HG02981 (cell line): ENCODE results near the gene HINT2.
A peak's percentile ranks its signal among the peaks of the same experiment; 100 is the strongest.

ENCODE experiments used
- ATAC-seq: cut with Tn5 transposase; IDR thresholded peaks from one replicate; pipeline ENCODE4 v1.9.1; 2021; ENCODE audit warnings: mild to moderate bottlenecking, moderate library complexity; ENCODE audit not compliant: unreplicated experiment

The HINT2 gene

GRCh38 chr9:35812025-35812602 is 2.7 kb downstream of the HINT2 start, which contains the start of gene SPAG8:
Gene SPAG8 (minus strand): TSS chr9:35812262. CDS start chr9:35812147, 115 bp downstream.
- peak; percentile 59 for ATAC-seq

- ATAC-seq: no peak
These were observed 3.3 kb downstream of the HINT2 start for GRCh38 chr9:35811381-35812024.

GRCh38 chr9:35810122-35810521 is 4.7 kb downstream of the HINT2 start:
- no peak for ATAC-seq

GRCh38 chr9:35808433-35808832 is 6.4 kb downstream of the HINT2 start:
- no peak for ATAC-seq

DNA sequence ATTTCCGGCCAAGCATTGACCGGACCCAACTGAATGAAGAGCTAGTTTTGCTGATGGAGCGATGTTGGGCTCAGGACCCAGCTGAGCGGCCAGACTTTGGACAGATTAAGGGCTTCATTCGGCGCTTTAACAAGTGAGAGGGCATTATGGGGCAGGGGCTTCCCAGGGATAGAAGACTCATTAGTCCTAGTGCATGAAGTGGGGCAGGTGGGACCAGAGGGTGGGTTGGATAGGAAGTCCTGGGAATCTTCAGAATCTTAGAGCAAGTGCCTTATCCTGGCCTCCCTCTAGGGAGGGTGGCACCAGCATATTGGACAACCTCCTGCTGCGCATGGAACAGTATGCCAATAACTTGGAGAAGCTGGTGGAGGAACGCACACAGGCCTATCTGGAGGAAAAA is 8.7 kb downstream of the HINT2 start:
- no peak for ATAC-seq

- ATAC-seq: no peak
These were observed 13.3 kb downstream of the HINT2 start for GRCh38 chr9:35801328-35802128.

DNA sequence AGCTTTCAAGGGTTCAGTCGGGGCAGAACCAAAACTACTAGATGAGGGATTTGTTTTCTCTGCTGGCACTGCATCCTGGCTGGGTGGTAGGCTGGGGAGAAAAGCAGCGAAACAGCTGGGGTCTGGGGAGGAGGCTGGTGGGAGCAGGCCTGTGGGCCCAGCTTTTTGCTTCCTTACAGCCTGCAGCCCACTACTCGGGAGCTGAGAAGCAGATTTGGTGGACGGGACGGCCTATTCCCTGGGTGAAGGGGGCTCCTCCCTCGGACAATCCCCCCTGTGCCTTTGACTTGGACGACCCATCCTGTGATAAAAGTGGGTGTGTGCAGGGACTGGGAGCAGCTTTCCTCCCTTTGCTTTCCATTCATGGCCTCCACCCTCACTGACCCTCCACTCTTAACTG is 14.3 kb downstream of the HINT2 start:
- ATAC-seq: no peak

DNA sequence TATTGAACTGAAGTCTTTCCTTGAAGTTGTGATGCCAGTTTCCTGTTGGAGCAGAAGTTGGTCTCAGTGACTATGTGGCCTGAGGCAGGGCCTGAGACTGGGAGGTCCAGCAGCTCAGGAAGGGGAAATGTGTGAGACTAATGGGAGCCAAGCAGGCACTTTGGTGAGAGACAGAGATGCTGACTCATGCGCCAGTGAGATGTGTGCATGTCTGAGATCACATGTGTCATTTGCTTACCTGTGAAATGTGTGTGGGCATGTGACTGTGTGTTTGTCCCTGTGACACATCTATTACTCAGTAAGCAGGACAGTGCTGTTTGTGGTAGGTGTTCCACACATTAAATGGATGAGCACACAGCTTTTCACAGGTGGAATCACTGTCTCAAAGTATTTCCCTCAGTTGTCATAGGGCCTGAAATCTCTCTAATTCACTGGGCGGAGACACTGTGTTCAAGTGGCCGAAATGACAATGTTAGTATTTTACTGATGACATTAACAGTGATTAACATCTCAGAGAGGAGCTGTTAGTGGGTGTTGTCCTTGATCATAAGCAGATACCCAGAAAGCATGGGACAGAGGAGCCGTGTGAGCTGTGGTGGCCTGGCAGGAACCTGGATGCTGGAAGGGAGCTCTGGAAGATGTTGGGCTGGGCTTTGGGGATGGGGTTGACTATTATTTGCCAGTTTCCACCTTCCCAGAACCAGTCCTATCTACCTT is 16.0 kb downstream of the HINT2 start:
- ATAC-seq: no peak

DNA sequence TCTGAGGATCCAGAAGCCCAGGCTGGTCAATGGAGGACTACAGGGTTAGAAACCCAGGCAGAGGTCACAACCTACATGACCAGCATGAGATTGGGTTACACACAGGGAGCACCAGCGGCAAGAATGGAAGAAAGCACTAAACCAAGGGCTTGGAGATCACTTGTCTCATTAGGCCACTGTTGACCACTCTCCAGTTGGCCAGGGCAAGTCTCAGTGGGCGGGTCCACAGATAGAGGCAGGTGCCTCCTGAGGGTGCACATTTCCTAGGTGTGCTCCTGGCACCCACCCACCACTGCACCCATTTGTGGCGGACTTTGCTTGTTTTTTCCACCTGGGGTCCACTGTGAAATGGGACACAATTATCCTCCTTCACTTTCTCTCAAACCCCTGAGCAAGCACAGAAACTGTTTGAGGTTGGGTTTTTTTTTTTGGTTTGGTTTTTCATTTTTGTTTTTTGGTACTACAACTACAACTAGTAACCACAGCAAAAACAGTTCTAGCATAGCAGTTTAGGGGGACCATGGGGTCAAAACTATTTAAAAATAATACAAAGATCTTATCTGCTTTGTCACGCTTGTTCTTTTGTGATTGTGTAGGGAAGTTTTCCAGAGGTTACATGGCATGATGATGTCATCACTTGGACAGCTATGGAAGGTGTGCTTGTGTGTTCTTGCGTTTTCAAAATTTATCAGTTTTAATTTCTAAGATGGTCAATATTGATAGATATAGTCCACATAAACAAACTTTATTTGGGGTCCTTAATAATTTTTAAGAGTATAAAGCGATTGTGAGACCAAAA is 17.3 kb downstream of the HINT2 start:
- no peak for ATAC-seq

DNA sequence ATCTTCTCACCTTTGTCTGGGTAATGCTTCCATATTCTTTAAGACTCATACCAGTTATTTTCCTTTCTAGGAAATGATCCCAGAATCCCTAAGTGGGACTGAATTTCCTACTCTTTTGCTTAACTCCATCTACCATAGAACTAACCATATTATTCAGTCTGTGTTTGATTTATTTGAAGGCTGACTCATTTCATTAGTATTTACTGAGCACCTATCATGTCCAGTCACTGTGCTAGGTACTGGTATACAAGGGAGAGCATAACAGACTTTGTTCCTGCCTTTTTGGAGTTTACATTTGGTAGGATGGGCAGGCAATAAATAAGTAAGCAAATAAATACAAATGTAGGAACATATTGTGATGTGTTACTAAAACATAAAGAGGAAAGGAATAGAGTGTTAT is 19.1 kb downstream of the HINT2 start:
- ATAC-seq: no peak

DNA sequence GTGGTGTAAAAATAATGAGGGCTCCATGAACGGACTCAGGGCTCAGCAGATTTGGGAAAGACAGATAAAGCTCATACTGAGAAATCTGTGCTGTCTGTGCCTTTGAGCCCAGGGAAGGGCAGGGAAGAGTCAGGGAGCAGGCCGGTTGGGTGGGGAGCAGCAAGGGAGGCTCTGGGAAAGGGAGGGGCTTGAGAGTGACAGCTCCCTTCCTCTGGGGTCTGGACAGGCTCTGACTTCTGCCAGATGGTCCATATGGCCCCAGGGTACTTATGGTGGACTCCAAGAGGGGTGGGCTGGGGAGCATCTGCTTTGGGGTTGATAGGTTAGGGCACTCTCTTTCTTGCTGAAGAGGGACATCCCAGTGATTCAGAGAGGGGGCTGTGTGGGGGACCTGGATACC is 21.4 kb downstream of the HINT2 start:
- ATAC-seq: no peak

GRCh38 chr9:35792826-35793225 is 22.0 kb downstream of the HINT2 start:
- no peak for ATAC-seq

DNA sequence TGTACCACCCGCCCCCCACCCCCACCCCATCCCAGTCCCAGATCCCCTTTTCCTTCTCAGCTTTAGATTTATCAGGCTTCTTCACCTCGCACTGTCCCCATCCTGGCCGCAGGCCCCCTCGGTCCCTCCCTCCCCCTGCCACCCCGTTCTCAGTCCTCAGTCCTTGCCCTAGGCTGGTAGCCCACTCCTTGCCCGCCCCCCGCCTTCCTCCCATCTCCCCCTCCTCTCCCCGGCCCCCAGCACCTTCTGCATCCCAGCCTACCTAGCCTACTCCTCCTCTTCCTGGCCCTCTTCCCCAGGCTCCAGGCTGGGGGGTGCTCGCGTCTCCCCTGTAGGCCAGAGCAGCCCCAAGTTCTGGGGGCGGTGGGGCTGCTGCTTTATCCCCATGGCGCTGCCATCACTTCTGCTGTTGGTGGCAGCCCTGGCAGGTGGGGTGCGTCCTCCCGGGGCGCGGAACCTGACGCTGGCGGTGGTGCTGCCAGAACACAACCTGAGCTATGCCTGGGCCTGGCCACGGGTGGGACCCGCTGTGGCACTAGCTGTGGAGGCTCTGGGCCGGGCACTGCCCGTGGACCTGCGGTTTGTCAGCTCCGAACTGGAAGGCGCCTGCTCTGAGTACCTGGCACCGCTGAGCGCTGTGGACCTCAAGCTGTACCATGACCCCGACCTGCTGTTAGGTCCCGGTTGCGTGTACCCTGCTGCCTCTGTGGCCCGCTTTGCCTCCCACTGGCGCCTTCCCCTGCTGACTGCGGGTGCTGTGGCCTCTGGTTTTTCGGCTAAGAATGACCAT is 22.6 kb downstream of the HINT2 start:
- ATAC-seq: no peak

GRCh38 chr9:35791297-35791921 is 23.4 kb downstream of the HINT2 start, which contains the start of gene NPR2:
Gene NPR2 (plus strand): TSS chr9:35791591. CDS start chr9:35792409, 818 bp downstream.
- ATAC-seq: no peak

DNA sequence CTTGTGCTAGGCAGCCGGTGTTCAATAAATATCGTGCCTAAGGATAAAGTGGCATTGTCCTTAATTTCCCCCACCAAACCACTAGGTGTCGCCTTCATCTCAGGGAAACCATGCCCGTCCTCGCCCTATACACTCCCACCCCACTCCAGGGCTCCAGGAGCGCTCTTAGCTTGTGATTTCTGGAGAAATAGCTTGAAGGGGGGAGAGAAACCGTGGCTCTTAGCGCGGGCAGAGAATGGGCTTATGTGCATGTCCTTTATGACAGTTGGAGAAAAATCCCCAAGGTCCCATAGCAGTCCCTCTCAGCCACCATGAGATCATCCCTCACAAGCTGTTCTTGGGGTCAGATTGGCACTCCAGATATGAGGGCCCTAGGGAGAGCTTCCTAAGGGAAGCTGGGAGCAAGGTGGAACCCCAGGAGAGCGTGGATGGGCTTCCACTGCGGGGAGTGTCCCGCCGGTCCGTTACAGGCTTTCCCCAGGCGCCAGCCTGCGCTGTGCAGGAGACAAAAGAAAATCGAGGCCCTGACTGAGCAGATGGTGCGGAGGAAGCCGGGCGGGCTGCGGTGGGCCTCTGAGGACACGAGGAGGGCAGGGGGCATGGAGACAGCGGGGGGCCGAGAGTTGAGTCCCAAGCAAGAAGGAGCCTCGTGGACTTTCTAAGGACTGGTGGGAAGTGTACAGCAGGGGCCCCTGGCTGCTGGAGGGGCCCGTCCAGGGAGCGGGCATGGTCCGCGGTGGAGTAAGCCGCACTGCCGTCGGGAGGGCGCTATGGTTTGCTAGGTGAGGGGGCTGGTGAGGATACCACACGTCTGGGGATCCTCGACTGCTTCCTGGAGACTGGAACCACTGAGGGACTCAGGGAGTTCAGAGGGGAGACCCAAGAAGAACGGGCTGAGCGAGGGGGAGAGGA is 24.2 kb downstream of the HINT2 start:
- no peak for ATAC-seq

- ATAC-seq: no peak
These were observed 24.8 kb downstream of the HINT2 start for GRCh38 chr9:35790025-35790384.

- ATAC-seq: no peak
These were observed 25.3 kb downstream of the HINT2 start for GRCh38 chr9:35789541-35789940.

DNA sequence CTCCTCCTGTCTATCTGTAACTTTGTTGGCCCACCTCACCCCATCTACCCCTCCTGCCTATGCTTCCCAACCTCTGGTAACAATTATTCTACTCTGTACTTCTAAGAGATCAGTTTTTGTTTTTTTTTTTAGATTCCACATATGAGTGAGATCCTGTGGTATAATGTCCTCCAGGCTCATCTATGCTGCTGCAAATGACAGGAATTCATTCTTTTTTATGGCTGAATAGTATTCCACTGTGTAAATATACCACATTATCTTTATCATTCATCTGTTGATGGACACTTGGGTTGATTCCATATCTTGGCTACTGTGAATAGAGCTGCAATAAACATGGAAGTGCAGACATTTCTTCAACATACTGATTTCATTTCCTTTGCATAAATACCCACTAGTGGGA is 31.4 kb downstream of the HINT2 start:
- ATAC-seq: no peak
